A673 (cell line): ENCODE results near the gene WDR62. TPM values are rescaled to one million over a fixed set of nuclear protein-coding genes. Genes with fewer than 3 reads are reported as not detected.

Source experiments
- Bru-seq: library from RNA; stranded (reverse); fragments of 400-500 nt; gene quantifications from one replicate; lab custom pipeline; 2021; lab: Mats Ljungman, UMichigan
- BruChase-seq, 2 experiments: library from RNA; stranded (reverse); fragments of 400-500 nt; gene quantifications; one replicate each; lab custom pipeline; 2021; lab: Mats Ljungman, UMichigan
- BruUV-seq: library from RNA; stranded (reverse); fragments of 400-500 nt; replicated peaks from 2 replicates; lab custom pipeline; 2021; lab: Mats Ljungman, UMichigan
- CTCF ChIA-PET: fragments of 300-600 bp; sonication (Branson Sonifier 250); formaldehyde crosslinking; loops from one replicate; lab custom pipeline; 2022; ENCODE audit warnings: antibody characterized with exemption; lab: Charles Lee
- POLR2A ChIA-PET: fragments of 300-600 bp; sonication (Branson Sonifier 250); formaldehyde crosslinking; loops from one replicate; lab custom pipeline; 2022; ENCODE audit warnings: antibody characterized with exemption; ENCODE audit not compliant: low non-redundant PET; lab: Charles Lee
- DNase-seq: peaks from one replicate; pipeline ENCODE4 v3.0.0-alpha.2; 2015; ENCODE audit warnings: low spot score
- H3K27ac ChIP-seq: fragments of 200-600 bp; sonication (generic); 2 replicates; pipeline ENCODE4 v1.5.1; 2016; ENCODE audit warnings: mixed run types, low read depth, mild to moderate bottlenecking, mixed read lengths, antibody characterized with exemption, low read length; ENCODE audit not compliant: poor library complexity, severe bottlenecking
- H3K27me3 ChIP-seq: fragments of 200-600 bp; sonication (generic); replicated peaks from 2 replicates; pipeline ENCODE4 v1.6.1; 2017; ENCODE audit warnings: mixed run types, low read depth, mild to moderate bottlenecking, mixed read lengths, antibody characterized with exemption, low read length; ENCODE audit not compliant: insufficient read depth, poor library complexity
- H3K36me3 ChIP-seq: fragments of 200-600 bp; sonication (generic); 2 replicates; pipeline ENCODE4 v1.6.1; 2016; ENCODE audit warnings: mixed run types, mild to moderate bottlenecking, mixed read lengths, antibody characterized with exemption, low read length; ENCODE audit not compliant: insufficient read depth, poor library complexity, severe bottlenecking
- H3K4me1 ChIP-seq: fragments of 200-600 bp; sonication (generic); 2 replicates; pipeline ENCODE4 v1.6.1; 2017; ENCODE audit warnings: mixed run types, mild to moderate bottlenecking, mixed read lengths, antibody characterized with exemption, low read length; ENCODE audit not compliant: insufficient read depth, poor library complexity, severe bottlenecking
- H3K4me3 ChIP-seq: fragments of 200-600 bp; sonication (generic); 2 replicates; pipeline ENCODE4 v1.5.1; 2016; ENCODE audit warnings: low read depth, mixed run types, mild to moderate bottlenecking, mixed read lengths, low read length; ENCODE audit not compliant: poor library complexity, severe bottlenecking
- H3K9me3 ChIP-seq: fragments of 200-600 bp; sonication (generic); 2 replicates; pipeline ENCODE4 v1.6.1; 2016; ENCODE audit warnings: mixed run types, low read depth, mild to moderate bottlenecking, mixed read lengths, antibody characterized with exemption, low read length; ENCODE audit not compliant: poor library complexity, severe bottlenecking
- EZH2 ChIP-seq: fragments of 200-600 bp; sonication (generic); IDR thresholded peaks from 2 replicates; pipeline ENCODE4 v1.6.1; 2017; ENCODE audit warnings: borderline replicate concordance, low read depth, mild to moderate bottlenecking, mixed read lengths, antibody characterized with exemption, low read length; ENCODE audit not compliant: poor library complexity, severe bottlenecking
- intact Hi-C: fragments of 100-400 bp; cut with micrococcal nuclease; formaldehyde crosslinking; loops from one replicate; pipeline ENCODE4 v1.10.0; 2022; ENCODE audit not compliant: unreplicated experiment
- long read RNA-seq: library from polyadenylated mRNA; stranded (forward); transcript quantifications from one replicate; pipeline ENCODE4 v2.0.0, GENCODE V29; 2022
- total RNA-seq: library from RNA; stranded (reverse); gene quantifications from 2 replicates; pipeline ENCODE4 v1.2.3, GENCODE V29; 2021
- TF ChIP-seq, protein P1 (sequence below): fragments of 300-800, 200-600 bp; sonication (generic); conservative IDR thresholded peaks from 2 replicates; pipeline ENCODE4 v1.5.1; 2017; ENCODE audit warnings: low read depth, mild to moderate bottlenecking, antibody characterized with exemption, low read length, moderate library complexity, mixed read lengths

The WDR62 gene
- total RNA-seq (39.8 and 40.4 TPM in 2 replicates), Bru-seq, nascent RNA (percentile 76 among the genes with signal in this experiment), BruChase-seq, experiment 1, labeled RNA remaining after a 2-hour chase (percentile 74 among the genes with signal in this experiment), BruChase-seq, experiment 2, labeled RNA remaining after a 6-hour chase (percentile 82 among the genes with signal in this experiment)
- long read RNA-seq, full-length matches to known transcripts, result 33 of 111 reads
- long read RNA-seq, partial matches to known transcripts, result 24 of 111 reads
- long read RNA-seq, other reads (novel, unspliced or antisense), result 54 of 111 reads

DNA sequence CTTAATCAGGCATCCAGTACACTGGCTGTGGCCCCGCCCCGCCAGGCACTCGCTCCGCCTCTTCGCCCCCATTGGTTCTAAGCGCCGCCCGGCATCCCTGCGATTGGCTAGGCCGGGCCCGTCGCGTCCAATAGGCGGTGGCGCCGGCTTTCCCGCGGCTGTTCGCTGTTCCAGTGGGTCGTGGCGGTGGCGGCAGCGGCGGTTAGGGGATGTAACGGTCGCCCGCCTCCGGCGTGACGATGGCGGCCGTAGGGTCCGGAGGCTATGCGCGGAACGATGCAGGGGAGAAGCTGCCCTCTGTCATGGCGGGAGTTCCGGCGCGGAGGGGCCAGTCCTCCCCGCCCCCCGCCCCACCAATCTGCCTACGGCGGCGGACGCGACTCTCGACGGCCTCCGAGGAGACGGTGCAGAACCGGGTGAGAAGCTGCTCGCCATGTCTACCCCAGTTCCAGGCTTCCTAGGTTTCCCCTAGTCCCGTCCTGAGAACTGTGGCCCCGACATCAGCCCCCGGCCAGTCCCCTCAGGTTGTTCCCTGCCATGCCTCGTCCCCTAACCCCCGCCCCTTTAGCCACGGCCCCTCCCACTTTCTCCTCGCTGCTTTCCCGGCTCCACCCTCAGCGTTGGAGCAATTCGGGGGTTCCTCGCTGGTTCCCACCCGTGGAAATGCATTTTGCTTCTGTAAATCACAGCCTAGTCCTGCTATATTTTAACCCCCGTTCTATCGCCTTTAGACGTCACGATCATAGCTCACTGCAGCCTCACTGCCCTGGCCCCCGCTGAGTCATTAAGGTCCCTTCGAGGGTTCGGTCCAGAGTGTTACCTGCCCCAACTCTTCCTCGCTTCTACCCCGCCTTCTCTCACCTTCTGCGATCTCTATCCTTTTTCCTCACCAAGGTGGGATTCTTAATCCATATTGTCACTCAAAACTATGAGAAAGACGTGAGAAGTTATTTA lies at the start of gene WDR62:
TSS of gene WDR62 (plus strand) at position 165 of the 954 bp plus-strand sequence. CDS start at position 240, 75 bp downstream.
- H3K9me3 ChIP-seq, result no peaks in the 10 kb centered on the region
- intact Hi-C loops, result loop anchor here (2.0 kb wide), 1 partner anchor 60 kb away; the partner anchor contains the start of genes POLR2I and TBCB
- TF ChIP-seq EZH2, result no peak
- TF ChIP-seq, protein P1, sequence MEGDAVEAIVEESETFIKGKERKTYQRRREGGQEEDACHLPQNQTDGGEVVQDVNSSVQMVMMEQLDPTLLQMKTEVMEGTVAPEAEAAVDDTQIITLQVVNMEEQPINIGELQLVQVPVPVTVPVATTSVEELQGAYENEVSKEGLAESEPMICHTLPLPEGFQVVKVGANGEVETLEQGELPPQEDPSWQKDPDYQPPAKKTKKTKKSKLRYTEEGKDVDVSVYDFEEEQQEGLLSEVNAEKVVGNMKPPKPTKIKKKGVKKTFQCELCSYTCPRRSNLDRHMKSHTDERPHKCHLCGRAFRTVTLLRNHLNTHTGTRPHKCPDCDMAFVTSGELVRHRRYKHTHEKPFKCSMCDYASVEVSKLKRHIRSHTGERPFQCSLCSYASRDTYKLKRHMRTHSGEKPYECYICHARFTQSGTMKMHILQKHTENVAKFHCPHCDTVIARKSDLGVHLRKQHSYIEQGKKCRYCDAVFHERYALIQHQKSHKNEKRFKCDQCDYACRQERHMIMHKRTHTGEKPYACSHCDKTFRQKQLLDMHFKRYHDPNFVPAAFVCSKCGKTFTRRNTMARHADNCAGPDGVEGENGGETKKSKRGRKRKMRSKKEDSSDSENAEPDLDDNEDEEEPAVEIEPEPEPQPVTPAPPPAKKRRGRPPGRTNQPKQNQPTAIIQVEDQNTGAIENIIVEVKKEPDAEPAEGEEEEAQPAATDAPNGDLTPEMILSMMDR, result 0 out of 2 replicates have a peak, but pooled peaks have one; percentile 4
- peak within 1 kb of the TSS; percentile 85 for H3K4me3 ChIP-seq
- no TSS peak for BruUV-seq
- peaks cover 17% of the 10 kb centered on the region for H3K36me3 ChIP-seq
- peaks cover 5% of the 10 kb centered on the region for H3K4me1 ChIP-seq
- CTCF ChIA-PET, result no interaction called here
- POLR2A ChIA-PET, result interaction anchor here (0.9 kb wide), 1 partner anchor 60 kb away, joined by 3 read pairs; no protein-coding TSS in a partner anchor
- no peaks in the 10 kb centered on the region for H3K27me3 ChIP-seq
- H3K27ac ChIP-seq, result peak within 1 kb of the TSS; percentile 93
- peak; percentile 97 for DNase-seq

DNA sequence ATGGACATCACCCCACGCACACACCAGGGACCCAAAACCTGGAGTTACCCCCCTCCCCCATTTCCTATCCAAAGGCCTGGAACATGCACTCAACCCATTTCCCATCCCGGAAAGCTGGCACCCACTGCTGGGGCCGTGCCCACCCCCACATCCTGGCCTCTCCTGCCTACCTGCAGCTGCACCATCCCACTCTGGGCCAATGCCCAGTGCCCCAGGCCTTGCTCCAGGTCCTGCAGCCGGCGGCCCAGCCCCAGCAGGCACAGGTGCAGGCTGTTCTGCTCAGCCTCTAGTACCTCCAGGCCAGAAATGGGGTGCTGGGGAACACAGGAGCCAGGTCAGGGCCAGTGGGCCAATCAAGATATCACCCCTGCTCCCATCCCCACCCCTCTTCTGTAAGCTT lies 47.7 kb upstream of the WDR62 start:
- H3K27me3 ChIP-seq, result no peaks in the 10 kb centered on the region
- BruUV-seq, result no TSS peak
- TF ChIP-seq, protein P1, result no peak
- POLR2A ChIA-PET, result no interaction called here
- CTCF ChIA-PET, result no interaction called here
- DNase-seq, result no peak
- H3K27ac ChIP-seq, result no peak overlapping the region
- no peak overlapping the region for H3K4me3 ChIP-seq
- H3K9me3 ChIP-seq, result no peaks in the 10 kb centered on the region
- no peaks in the 10 kb centered on the region for H3K4me1 ChIP-seq
- intact Hi-C loops, result no loop called here
- H3K36me3 ChIP-seq, result no peaks in the 10 kb centered on the region

DNA sequence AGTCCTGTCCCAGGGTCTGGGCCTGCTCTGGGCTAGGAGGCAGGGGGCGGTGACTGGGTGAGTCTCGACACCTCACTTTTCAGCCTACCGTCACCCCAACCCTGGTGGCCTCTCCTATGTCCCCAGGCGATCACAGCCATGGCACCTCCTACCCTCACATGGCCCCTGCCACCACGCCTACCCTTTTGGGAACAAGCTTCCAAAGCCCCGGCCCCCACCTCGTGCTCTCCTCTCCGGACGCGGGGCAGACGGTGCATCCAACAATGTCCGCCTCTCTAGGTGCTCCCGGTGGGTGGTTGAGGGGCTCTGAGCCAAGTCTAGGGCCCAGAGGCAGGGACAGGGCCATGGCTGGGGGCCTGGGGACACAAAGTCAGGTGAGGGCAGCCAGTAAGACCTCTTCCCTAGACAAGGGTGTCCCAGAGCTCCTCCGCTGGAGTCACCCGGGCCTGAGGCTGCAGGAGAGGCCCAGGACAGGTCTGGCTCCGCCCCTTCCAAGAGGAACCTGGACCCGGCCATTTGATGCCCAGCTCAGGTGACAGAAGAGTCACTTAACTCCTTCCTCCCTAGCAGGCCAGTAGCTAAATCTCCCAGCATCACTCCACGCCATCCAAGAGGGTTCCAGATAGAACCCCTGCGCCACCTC lies 46.2 kb upstream of the WDR62 start, which contains the start of gene SYNE4:
TSS of gene SYNE4 (minus strand) at position 478 of the 643 bp plus-strand sequence. CDS start at position 346, 132 bp downstream.
- Histone ChIP-seq H3K27me3 (no peaks in the 10 kb centered on the region), H3K4me3 (peak within 1 kb of the TSS; percentile 44), H3K4me1 (no peaks in the 10 kb centered on the region), H3K36me3 (no peaks in the 10 kb centered on the region), H3K9me3 (no peaks in the 10 kb centered on the region), H3K27ac (peak within 1 kb of the TSS; percentile 56)
- ChIA-PET CTCF (no interaction called here), POLR2A (no interaction called here)
- intact Hi-C loops, result no loop called here
- no peak for DNase-seq
- no TSS peak for BruUV-seq
- no peak for TF ChIP-seq EZH2
- TF ChIP-seq, protein P1, result no peak
